T-helper 22 cell (primary cell): ENCODE results near the gene MAD2L1BP.
A peak's percentile ranks its signal among the peaks of the same experiment; 100 is the strongest.

Source experiments
- DNase-seq: peaks from one replicate; pipeline ENCODE4 v3.0.0-alpha.2; 2020; ENCODE audit warnings: low read depth

Gene MAD2L1BP

GRCh38 chr6:43667245-43668150 is 31.9 kb downstream of the MAD2L1BP start:
- peak; percentile 47 for DNase-seq

DNA sequence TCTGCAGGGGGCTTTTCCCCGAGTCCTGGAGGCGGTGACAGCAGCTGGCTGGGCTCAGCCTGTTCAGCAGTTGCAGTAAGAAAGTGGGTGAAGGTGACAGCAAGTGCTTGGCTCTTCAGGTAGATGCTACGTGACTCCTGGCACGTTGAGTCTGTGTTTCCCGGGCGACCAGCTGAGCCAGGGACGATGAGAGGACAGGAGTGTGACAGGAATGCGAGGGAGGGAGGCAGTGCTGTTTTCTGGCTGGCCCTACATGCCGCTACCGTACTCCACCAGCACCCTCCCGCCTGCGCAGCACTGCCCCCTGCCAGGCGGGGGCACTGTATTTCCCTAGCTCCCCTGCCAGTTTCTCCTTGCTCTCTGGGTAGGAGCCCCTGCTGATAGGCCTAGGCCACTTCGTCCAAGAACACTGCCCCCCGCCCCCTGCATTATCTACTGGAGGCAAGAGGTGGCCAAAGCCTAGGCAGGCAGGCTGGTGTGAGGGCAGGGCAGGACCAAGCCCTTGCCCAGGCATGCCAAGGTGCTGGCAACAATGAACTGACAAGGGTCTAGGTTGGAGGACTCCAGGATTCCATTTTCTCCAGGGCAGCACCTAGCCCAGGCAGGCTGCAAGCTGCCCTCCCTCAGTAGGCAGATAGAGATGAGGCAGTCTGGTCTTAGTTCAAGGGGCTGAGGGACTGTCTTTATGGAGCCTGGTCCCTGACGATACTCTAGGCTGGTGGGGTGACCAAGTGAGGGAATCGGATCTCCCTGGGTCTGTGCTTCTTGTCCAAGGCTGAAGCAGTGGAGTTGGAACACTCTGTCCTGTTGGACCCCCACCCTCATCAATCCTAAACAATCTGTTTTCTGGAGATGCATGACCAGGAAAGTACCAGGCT is 32.8 kb downstream of the MAD2L1BP start:
- DNase-seq: no peak

- no peak for DNase-seq
These were observed 33.6 kb downstream of the MAD2L1BP start for GRCh38 chr6:43669050-43669921.

DNA sequence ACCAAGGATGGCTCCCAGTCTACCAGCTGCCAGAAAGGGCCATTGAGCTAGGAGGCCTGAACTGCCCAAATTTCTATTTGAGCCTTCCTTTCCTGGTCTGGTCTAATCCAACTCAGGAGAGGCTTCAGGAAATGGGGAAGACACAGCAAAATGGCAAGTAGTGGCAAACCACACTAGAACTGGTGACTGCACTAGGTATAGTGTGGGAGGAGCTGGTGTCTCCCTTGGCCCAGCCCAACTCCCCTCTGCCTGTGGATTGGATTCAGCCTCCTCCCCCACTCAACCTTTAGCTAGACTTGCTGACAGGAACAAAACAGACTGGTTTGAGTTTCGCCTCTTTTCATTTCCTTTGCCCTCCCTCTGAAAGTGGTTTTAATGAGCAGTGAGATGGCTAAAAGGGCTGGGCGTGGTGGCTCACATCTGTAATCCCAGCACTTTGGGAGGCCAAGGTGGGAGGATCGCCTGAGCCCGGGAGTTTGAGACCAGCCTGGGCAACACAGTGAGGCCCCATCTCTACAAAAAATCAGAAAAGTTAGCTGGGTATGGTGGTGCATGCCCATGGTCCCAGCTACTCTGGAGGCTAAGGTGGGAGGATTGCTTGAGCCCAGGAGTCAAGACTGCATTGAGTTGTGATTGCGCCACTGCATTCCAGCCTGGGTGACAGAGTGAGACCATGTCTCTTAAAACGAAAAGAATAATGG is 34.4 kb downstream of the MAD2L1BP start:
- no peak for DNase-seq

- DNase-seq: no peak
These were observed 35.0 kb downstream of the MAD2L1BP start for GRCh38 chr6:43670623-43670986.

- no peak for DNase-seq
These were observed 35.6 kb downstream of the MAD2L1BP start for GRCh38 chr6:43671011-43671800.

DNA sequence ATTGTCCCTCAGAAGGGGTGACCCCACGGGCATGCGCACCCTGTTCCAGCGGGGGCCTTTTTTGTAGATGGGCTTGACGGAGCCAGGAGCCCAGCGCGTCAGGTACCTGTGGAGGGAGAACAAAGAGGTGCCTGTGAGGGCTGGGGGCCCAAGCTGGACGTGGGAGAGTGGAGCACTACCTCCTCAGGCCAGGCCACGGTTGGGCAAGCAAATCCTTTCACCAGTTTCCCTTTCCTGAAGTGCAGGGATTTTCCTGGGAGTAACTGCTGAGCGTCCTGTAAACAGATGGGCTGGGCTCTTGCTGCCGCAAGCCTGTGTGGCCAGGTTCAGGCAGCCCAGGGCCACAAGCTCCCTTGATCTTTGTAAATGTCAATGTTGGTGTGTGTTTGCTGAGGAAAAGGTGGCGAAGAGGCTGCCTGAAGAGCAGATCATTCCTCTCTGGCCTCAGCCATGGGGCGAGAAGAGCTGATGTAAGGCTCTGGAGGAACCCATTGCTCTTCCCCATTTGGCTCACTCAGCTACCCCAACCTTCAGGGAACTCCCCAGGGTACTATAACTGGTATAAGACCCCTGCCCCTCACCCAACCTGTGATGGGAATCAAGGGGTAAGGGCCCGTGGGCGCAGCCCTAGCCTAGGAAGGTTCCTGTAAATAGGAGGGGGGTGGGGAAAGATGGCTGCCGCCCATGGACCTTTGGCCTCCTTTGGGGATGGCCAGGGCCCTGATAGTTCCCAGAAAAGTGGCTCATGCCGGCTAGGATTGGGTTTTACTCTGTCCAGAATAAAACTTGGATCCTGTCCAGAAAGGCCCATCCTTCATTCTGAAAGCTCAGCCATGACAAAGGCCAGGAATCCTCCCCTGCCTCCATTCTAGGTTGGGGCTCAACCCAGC is 36.4 kb downstream of the MAD2L1BP start:
- no peak for DNase-seq

DNA sequence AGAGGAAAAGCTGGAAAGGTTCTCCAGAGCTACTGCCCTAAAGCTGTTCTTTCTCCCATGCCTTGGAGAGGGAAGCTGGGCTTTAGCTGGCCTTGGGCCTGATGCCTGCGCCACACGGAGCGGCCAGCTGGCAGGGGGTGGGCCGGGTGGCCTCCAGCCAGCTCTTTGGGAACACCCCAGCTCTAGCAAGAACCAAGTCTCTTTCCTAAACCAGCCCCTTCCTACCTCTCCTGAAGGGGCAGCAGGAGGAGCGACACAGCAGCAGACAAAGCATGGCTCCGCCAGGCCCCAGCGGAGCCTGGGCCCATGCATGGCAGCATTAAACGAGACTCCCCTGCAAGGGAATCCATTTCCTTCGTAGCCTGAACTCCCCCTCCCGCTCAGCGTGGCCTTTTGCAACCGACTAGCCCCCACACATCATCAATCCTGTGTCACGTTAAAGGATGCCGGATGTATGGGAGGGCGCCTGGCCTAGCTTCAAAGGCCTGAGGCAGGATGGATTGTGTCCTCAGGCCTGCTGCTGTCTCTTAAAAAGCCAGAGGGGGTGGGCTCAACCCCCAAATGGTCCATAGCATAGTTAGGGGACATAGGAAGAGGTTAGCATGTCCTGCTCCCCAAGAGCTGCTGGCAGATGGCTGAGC is 37.9 kb downstream of the MAD2L1BP start:
- DNase-seq: no peak

- no peak for DNase-seq
These were observed 38.7 kb downstream of the MAD2L1BP start for GRCh38 chr6:43674291-43674690.

- no peak for DNase-seq
These were observed 39.3 kb downstream of the MAD2L1BP start for GRCh38 chr6:43674921-43675320.

GRCh38 chr6:43676962-43677606 is 41.4 kb downstream of the MAD2L1BP start:
- no peak for DNase-seq

DNA sequence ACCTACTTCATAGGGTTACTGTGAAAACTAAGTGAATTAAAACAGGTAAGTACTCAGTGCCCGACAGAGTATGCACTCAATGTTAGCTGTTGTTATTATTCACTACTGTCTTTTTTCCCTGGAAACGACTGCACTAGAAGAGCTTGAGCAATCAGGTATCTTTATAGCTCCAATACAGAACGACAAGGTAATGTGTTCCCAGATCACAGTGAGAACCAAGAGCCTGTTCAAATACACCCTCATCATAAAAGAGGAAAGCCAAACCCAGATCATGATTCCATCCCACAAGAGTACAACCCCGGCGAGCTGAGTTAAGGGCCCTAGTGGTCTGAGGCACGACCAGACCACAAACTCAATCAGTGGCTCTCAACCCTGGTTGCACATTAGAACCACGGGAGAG is 42.1 kb downstream of the MAD2L1BP start:
- DNase-seq: no peak

DNA sequence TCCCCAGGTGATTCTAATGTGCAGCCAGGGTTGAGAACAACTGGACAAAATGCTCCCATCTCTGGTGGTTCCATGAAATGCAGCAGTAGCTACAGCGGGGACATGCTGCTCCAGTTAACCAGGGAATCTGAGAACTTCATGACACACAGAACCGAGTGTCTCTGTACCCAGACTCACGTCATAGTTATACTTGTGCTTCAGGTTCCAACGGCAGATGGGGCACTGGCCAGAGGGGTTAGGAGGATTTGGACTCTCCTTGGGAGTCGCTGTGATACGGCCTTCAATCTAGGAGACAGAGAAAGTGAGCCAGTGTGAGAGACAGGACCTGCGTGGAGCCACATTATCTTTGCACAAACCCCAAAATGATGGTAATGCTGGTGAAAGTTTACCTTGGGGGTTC is 42.7 kb downstream of the MAD2L1BP start:
- no peak for DNase-seq

- DNase-seq: no peak
These were observed 43.4 kb downstream of the MAD2L1BP start for GRCh38 chr6:43679057-43679456.

- no peak for DNase-seq
These were observed 44.9 kb downstream of the MAD2L1BP start for GRCh38 chr6:43680308-43681200.

- no peak for DNase-seq
These were observed 45.7 kb downstream of the MAD2L1BP start for GRCh38 chr6:43681303-43681702.

DNA sequence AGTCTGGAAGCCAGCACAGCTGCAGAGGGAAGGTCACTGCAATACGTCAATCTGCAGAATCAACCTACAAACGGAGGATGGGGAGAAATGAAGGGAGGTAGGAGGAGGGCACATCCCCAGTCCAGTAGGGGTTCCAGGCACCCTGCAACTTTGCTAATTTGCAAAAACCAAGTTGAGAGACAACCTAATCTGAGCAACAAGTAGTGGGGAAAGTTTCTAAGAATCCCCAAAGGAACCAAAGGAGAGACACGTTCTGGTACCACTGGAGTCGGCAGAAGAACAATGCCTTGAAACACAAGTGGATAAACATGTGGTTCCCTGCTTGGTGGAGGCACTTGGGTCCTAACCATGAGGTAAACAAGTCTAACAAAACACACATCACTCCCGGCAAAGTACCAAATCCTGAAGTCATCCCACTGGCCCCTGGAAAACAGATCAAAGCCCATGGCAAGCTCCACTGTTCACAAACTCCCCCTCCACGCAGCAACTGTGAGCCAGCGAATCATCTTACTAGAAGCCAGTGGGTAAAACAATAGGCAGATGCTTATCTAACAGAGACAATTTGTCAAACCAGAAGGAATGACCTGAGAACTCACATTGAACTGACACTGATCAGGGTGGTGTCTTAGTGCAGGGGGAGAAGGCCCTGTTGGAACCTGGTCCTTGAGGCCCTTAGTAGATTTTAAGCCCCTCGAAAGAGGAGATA is 47.2 kb downstream of the MAD2L1BP start:
- DNase-seq: no peak
